HG02943 (cell line): Measurements from ENCODE around the gene HPCAL1.
"Not testable (repeated sequence)": the region's sequence is repeated elsewhere in the genome, so short reads cannot be mapped to it uniquely, and the experiment has no call there.

ENCODE experiments used
- ATAC-seq: cut with Tn5 transposase; IDR thresholded peaks from one replicate; pipeline ENCODE4 v1.9.1; 2021; ENCODE audit warnings: mild to moderate bottlenecking, low read depth, moderate library complexity; ENCODE audit not compliant: unreplicated experiment

The HPCAL1 gene

GRCh38 chr2:10432311-10433181 lies 129.8 kb downstream of the HPCAL1 start:
- ATAC-seq: no peak

DNA sequence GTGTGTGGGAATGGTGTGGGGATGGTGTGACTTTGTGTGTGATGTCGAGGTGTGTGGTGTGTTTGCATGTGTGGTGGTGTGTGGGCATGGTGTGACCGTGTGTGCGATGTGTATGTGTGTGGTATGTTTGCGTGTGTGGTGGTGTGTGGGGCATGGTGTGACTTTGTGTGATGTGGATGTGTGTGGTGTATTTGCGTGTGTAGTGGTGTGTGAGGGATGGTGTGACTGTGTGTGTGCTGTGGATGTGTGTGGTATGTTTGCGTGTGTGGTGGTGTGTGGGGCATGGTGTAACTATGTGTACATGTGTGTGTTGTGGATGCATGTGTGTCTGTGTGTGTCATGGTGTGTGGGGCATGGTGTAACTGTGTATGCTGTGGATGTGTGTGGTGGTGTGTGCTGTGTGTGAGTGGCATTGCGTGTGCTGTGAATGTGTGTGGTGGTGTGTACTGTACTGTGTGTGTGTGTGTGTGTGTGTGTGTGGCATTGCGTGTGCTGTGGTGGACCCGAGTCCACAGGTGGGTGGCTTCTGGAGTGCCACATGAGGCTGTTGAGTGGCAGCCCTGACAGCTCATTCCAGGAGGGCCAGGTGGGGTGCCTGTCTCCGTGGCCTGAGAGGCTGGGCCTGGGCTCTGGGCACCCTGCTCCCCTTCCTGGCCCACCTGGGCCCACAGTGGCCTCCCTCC lies 130.7 kb downstream of the HPCAL1 start:
- no peak for ATAC-seq

GRCh38 chr2:10433947-10434885 lies 131.5 kb downstream of the HPCAL1 start:
- ATAC-seq: no peak

GRCh38 chr2:10434886-10435819 lies 132.4 kb downstream of the HPCAL1 start:
- ATAC-seq: peak; percentile 67

DNA sequence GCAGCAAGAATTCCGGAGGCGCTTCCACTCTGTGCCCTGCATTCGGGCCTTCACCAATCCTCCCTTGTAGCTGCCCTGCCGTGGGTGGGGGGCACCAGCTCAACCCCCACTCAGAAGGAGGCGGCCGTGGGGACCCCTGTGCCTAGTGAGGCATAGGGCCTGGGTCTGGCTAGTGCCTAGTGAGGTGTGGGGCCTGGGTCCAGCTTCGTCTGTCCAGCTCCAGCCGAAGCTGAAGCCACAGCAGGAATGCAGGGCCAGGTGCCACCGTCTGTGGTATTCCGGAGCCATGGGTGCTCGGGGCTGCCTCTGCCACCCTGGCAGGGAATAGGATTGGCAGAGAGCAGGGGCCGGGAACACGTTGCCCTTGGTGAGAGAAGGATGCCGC lies 133.1 kb downstream of the HPCAL1 start:
- ATAC-seq: no peak

- ATAC-seq: no peak
These were observed 133.9 kb downstream of the HPCAL1 start for GRCh38 chr2:10436583-10437110.

GRCh38 chr2:10437806-10438205 lies 135.1 kb downstream of the HPCAL1 start:
- ATAC-seq: no peak

- ATAC-seq: no peak
These were observed 136.0 kb downstream of the HPCAL1 start for GRCh38 chr2:10438688-10439087.

- ATAC-seq: no peak
These were observed 136.6 kb downstream of the HPCAL1 start for GRCh38 chr2:10439185-10439879.

GRCh38 chr2:10439971-10440370 lies 137.3 kb downstream of the HPCAL1 start:
- ATAC-seq: no peak

DNA sequence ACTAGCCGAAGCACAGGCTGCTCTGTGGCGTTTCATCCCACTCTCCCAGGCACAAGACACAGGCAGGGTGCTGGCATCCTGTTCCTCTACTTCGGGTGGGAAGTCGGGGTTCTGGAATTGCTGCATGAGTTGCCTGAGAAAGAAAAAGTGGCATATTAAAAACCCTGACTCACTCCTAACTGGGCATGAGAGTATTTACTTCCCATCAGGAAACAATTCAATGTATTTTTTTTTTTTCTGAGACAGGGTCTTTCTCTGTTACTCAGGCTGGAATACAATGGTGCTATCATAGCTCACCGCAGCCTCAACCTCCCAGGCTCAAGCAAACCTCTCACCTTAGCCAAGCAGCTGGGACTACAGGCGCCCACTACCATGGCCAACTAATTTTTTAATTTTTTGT lies 138.0 kb downstream of the HPCAL1 start:
- no peak for ATAC-seq

DNA sequence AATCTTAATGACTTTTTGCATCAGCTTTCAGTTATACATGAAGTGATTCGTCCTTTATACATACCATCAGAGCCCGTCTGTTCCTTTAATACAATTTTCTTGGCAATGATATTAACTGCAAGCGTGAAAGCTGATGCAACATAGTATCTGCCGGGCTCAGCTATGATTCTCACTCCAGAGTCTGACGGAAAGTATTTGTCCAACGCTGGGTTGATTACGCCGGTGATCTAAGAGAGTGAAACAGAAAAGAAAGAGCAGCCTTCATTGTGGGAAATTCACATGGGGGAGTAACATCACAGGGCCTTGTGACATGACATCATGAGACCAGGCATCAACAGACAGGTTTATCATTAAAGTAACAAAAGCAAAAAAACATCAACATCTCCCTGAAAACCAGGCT lies 139.2 kb downstream of the HPCAL1 start:
- ATAC-seq: no peak

DNA sequence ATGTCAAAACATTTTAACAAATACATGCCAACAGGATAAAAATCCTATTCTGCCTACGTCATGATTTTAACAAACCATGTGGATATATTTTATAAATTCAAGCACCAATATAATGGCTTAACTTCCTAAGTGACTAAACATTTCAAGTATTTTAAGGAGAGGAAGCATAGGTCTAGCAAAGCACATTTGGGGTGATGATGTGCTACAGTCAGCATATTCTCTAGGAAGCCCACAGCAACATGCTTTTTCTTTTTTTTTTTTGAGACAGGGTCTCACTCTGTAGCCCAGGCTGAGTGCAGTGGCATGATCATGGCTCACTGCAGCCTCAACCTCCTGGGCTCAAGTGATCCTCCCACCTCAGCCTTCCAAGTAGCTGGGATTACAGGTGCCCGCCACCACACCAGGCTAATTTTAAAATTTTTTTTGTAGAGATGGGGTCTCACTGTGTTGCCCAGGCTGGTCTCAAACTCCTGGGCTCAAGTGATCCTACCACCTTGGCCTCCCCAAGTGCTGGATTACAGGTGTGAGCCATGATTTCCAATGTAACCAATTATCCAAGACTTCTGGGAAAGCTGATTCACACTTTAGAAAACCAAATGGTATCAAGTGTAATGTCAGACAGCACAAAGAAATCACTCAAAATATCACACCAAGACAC lies 139.9 kb downstream of the HPCAL1 start:
- ATAC-seq: not testable (repeated sequence)

- ATAC-seq: no peak
These were observed 141.8 kb downstream of the HPCAL1 start for GRCh38 chr2:10444463-10444862.

DNA sequence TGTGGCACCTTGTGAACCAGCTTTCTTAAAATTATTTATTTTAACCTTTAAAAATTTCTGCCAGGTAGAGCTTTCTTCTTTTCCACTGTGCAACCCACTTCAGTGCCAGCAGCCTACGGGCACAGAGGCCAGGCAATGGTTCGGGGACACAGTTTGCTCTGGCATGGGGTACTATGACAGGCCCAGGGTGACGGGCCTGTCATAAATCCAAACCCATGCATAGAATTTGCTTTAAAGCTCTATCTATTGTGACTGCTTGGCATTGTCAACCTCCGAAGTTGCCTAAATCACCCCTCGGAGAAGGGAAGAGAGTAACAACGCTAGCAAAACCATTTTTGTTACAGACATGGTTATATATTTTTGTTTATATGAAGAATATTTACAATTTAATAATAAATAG lies 143.9 kb downstream of the HPCAL1 start:
- no peak for ATAC-seq

DNA sequence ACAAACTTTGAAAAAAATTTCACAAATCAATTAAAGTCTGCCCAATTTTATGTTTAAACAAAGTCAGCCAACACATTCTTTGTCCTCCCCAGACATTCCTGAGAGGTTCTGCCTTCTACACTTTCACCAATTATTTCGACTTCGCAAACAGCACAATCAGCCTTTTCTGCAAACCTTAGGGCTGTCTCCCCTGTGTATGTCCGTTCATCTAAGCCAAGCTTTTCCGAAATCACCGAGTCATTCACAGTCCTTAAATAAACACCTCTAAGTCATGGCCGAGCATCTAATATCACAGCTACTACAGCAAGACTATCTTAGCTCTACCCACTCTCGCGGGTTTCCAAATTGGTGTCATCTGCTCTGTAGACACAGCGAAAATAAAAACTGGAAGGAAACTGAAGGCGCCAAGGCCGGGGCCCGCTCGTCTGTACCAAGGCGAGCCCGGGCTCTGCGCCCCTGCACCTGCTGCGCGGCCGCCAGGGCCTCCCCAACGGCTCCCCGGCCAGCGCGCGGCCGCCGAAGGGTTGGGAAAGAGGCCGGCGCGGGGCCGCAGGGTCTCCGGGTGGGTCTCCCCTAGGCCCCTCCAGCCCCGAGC lies 144.7 kb downstream of the HPCAL1 start:
- ATAC-seq: peak; percentile 29

- peak; percentile 58 for ATAC-seq
These were observed 145.3 kb downstream of the HPCAL1 start, which contains the start of gene ODC1 for GRCh38 chr2:10447895-10448575. ODC1 (minus strand) TSS chr2:10448327; CDS start chr2:10445032, 3,295 bp downstream.
